HG02623 (cell line): Measurements from ENCODE around the gene RTN4RL1.
"Not testable (repeated sequence)": the region's sequence is repeated elsewhere in the genome, so short reads cannot be mapped to it uniquely, and the experiment has no call there.

Experiments used
- ATAC-seq: cut with Tn5 transposase; IDR thresholded peaks from one replicate; pipeline ENCODE4 v1.9.1; 2021; ENCODE audit warnings: moderate library complexity; ENCODE audit not compliant: unreplicated experiment

RTN4RL1 gene

GRCh38 chr17:2027528-2028233 lies 2.5 kb upstream of the RTN4RL1 start:
- no peak for ATAC-seq

DNA sequence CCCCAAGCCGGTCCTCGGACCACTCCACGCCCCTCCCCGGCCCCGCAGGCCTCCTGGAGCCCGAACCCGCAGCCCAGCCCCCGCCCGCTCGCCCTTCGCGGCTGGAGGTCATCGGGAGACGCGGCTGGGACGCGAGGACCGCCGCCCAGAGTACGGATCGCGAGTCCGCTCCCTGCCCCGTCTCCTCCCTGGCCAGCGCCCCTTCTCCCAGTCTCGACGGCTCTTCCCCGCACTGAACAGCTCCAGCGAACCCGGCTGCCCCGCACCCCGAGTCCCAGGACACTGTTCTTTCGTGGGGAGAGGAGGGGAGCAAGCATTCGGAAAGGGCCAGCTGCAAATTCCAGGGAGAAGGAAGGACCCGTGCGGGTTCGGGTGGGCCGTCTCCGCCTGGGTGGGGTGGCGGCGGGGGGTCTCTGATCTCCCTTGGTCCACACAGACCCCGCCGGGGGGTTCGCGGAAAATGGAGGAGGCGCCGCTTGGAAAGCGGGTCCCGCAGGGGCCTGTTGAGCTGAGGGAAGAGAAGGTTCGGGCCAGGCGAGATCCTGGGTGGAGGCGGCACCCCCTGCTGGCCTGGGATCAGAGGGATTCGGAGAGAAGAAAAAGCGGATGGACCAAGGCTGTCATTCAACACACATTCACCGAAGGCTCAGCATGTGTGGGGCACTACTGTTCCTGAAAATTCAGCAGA lies 632 bp upstream of the RTN4RL1 start:
- ATAC-seq, result no peak

GRCh38 chr17:2024572-2025219 lies 438 bp downstream of the RTN4RL1 start:
- ATAC-seq, result no peak

- no peak for ATAC-seq
These were observed 1.2 kb downstream of the RTN4RL1 start for GRCh38 chr17:2023692-2024571.

GRCh38 chr17:2023256-2023655 lies 1.9 kb downstream of the RTN4RL1 start:
- ATAC-seq, result no peak

GRCh38 chr17:2022647-2023240 lies 2.4 kb downstream of the RTN4RL1 start:
- no peak for ATAC-seq

DNA sequence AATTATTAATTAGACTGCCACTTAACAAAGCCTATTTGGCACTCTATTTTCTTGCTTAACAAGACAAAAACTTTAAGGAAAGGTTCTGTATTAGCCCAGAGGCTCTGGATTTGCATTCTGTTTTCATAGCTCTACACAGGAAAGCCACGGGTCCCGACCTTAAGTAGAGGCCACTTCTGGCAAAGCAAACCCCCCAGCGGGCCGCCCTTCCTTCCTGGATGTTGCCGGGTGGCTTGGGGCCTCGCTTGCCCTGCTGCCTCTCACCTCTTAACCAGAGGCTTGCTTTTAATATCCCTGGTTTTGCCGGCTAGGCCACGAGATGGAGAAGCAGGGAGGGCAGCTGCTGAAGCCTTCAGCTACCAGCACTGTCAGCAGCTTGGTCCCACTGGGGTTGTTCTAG lies 4.4 kb downstream of the RTN4RL1 start:
- ATAC-seq, result no peak

DNA sequence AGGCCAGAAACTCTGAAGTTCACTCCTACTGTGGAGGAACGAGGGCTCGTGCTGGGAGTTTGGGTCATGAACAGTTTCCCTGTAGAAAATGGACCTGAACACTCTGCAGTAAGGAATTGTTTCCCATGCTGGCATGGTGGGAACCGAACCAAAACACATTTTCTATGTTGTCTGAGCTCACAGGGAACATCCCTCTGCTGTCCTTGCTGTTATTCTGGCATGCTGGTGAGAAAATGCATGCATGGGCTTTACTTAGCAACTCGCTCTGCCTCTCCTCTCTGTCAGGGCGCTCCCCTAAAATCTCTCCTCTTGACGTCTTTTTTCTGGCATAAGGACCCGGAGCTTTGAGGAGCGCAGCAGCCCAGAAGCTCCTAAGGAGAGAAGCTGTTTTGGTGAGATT lies 5.4 kb downstream of the RTN4RL1 start:
- no peak for ATAC-seq

- ATAC-seq, result no peak
These were observed 6.2 kb downstream of the RTN4RL1 start for GRCh38 chr17:2018716-2019510.

- ATAC-seq, result no peak
These were observed 7.7 kb downstream of the RTN4RL1 start for GRCh38 chr17:2017274-2017941.

DNA sequence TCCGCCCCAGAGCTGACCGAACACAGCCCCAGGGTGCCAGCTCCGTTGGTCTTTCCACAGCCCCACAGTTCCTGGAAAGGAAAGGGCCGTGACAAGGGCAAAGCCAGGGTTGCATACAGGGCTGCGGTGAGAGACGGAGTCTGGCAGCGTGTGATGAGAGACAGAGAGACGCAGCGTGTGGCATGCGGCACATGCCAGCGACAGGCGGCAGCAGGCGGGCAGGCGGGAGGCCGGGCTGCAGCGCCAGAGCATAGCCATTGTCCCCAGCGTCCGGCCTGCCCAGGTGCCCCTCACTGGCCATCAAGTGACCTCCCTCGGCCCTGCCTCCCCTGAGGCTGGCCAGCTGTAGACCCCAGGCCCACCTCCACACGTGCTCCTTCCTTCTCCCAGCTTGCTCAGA lies 8.6 kb downstream of the RTN4RL1 start:
- no peak for ATAC-seq

DNA sequence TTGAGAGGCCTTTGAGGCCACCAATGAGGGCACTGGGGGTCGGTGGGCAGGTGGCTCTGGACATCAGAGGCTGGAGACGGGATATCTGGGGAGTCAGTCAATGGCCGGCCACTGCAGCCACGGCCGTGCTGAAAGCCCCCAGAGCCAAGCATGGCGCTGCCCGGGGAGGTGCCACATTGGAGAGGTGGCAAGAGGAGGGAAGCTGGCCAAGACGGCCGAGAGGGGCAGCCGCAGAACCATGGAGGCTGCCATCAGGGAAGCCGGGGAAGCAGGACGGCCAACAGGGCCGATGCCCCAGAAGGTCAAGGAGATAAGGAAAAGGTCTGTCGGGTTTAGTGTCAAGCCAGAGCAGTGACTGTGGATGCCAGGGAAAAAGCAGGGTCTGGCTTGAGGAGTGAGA lies 9.8 kb downstream of the RTN4RL1 start:
- no peak for ATAC-seq

DNA sequence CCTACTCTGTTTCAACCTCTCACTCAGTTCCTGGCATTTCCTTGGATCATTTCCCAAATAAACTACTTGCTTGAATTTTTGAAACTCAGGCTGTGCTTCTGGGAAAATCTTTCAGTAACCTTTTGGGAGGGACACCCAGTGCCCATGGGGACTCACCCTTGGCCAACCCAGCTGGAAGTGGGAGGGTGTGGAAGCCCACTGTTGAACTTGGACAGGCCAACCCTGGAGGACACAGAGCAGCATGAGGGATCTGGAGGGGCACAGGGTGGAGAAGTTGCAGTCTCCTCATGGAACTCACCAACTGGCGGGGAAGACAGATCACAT lies 11.2 kb downstream of the RTN4RL1 start:
- ATAC-seq, result no peak

DNA sequence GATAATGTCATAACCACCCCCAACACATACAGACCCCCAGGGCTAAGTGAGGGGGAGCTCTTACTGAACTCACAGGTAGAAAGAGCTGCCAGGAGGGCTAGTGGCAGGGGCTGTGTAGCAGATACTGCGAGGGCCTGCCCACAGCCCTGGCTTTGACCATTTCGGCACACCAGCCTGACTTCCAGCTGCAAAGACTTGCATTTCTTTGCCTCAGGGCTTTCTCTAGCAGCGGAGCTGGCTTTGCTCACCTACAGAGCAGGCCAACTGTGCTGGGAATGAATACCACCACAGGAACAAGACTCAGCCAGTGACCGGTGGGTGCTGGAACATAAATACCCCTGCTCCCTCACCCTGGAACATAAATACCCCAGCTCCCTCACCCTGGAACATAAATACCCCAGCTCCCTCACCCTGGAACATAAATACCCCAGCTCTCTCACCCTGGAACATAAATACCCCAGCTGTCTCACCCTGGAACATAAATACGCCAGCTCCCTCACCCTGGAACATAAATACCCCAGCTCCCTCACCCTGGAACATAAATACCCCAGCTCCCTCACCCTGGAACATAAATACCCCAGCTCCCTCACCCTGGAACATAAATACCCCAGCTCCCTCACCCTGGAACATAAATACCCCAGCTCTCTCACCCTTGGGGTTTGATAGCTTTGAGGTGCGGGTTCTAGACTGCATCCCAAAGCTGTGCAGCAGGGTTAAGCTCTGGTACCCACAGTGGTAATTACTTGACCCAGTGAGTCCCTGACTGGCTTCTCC lies 11.7 kb downstream of the RTN4RL1 start:
- not testable (repeated sequence) for ATAC-seq

GRCh38 chr17:2012499-2012898 lies 12.6 kb downstream of the RTN4RL1 start:
- no peak for ATAC-seq

- no peak for ATAC-seq
These were observed 13.4 kb downstream of the RTN4RL1 start for GRCh38 chr17:2011411-2012371.

DNA sequence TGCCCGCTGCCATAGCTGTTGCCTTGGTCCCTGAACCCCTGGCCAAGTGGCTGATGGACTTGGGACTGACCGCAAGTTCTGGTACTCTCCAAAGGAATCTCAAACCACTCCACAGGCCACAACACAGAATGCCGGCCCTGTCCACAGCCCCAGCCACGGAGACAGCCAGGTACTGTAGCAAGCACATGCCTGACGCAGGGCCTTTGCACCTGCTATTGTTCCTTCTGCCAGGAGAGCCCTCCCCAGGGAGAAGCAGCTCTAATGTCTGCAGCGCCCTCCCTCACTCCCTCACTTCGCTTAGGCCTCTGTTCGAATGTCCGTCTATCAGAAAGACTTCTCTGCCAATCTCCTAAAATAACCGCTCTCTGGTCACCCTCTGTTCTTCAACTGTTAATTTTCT lies 15.4 kb downstream of the RTN4RL1 start:
- ATAC-seq, result no peak
